Measurements from ENCODE around the gene CYS1.
"Not testable (repeated sequence)": the region's sequence is repeated elsewhere in the genome, so short reads cannot be mapped to it uniquely, and the experiment has no call there.

The CYS1 gene

GRCh38 chr2:10019602-10020400, 60.4 kb downstream of the CYS1 start:
- TF ChIP-seq CTCF (IDR thresholded peaks at IDR 0.05; ENCODE audit: extremely low read depth, insufficient read depth, missing control alignments) = no peak
- in situ Hi-C loops (cut with MboI; ENCODE audit: low pct_unique_long_range_greater_than_20kb, low sequenced_read_pairs, unreplicated experiment) = no loop called here
- DNase-seq (ENCODE audit: low spot score) = no peak

GRCh38 chr2:10019174-10019573, 61.0 kb downstream of the CYS1 start:
- no peak for TF ChIP-seq CTCF (IDR thresholded peaks at IDR 0.05; ENCODE audit: extremely low read depth, insufficient read depth, missing control alignments)
- in situ Hi-C loops (cut with MboI; ENCODE audit: low pct_unique_long_range_greater_than_20kb, low sequenced_read_pairs, unreplicated experiment) = no loop called here
- DNase-seq (ENCODE audit: low spot score) = no peak

GRCh38 chr2:10017313-10017941, 62.8 kb downstream of the CYS1 start:
- no peak for DNase-seq (ENCODE audit: low spot score)
- in situ Hi-C loops (cut with MboI; ENCODE audit: low pct_unique_long_range_greater_than_20kb, low sequenced_read_pairs, unreplicated experiment) = no loop called here
- no peak for TF ChIP-seq CTCF (IDR thresholded peaks at IDR 0.05; ENCODE audit: extremely low read depth, insufficient read depth, missing control alignments)

GRCh38 chr2:10016802-10017258, 63.4 kb downstream of the CYS1 start:
- in situ Hi-C loops (cut with MboI; ENCODE audit: low pct_unique_long_range_greater_than_20kb, low sequenced_read_pairs, unreplicated experiment) = no loop called here
- TF ChIP-seq CTCF (IDR thresholded peaks at IDR 0.05; ENCODE audit: extremely low read depth, insufficient read depth, missing control alignments) = no peak
- DNase-seq (ENCODE audit: low spot score) = no peak

- no peak for DNase-seq (ENCODE audit: low spot score)
- in situ Hi-C loops (cut with MboI; ENCODE audit: low pct_unique_long_range_greater_than_20kb, low sequenced_read_pairs, unreplicated experiment) = no loop called here
- no peak for TF ChIP-seq CTCF (IDR thresholded peaks at IDR 0.05; ENCODE audit: extremely low read depth, insufficient read depth, missing control alignments)
Measured at GRCh38 chr2:10016001-10016801, 64.0 kb downstream of the CYS1 start.

GRCh38 chr2:10015376-10015989, 64.7 kb downstream of the CYS1 start:
- in situ Hi-C loops (cut with MboI; ENCODE audit: low pct_unique_long_range_greater_than_20kb, low sequenced_read_pairs, unreplicated experiment); DNase-seq (ENCODE audit: low spot score): not testable (repeated sequence)

Measured in GM13977 (cell line).